ENCODE measurements around the gene KCNG4.

GRCh38 chr16:84277244-84277823 is 37.5 kb upstream of the KCNG4 start:
- TF ChIP-seq CTCF (IDR thresholded peaks at IDR 0.05) (peak; percentile 73 to 95 (median 89)), POLR2A (IDR thresholded peaks at IDR 0.05) (no peak)
